NB4 (cell line): ENCODE measurements around the gene MICAL2.
"Not testable (repeated sequence)": the region's sequence is repeated elsewhere in the genome, so short reads cannot be mapped to it uniquely, and the experiment has no call there.

ENCODE experiments used
- MYC ChIP-seq: IDR thresholded peaks from 2 replicates; pipeline ENCODE4 v1.6.1; 2011; ENCODE audit warnings: low read depth, low read length
- POLR2A ChIP-seq: IDR thresholded peaks from 2 replicates; pipeline ENCODE4 v1.6.1; 2011; ENCODE audit warnings: mild to moderate bottlenecking; ENCODE audit not compliant: insufficient read length; ENCODE audit errors: extremely low read depth
- TF ChIP-seq, protein P1 (sequence below): IDR thresholded peaks from one replicate; pipeline ENCODE4 v1.5.1; 2012; ENCODE audit warnings: low read depth, low read length

DNA sequence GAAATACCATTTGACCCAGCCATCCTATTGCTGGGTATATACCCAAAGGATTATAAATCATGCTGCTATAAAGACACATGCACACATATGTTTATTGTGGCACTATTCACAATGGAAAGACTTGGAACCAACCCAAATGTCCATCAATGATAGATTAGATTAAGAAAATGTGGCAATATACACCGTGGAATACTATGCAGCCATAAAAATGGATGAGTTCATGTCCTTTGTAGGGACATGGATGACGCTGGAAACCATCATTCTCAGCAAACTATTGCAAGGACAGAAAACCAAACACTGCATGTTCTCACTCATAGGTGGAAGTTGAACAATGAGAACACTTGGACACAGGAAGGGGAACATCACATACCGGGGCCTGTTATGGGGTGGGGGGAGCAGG, 36.3 kb downstream of the MICAL2 start:
- TF ChIP-seq, protein P1, sequence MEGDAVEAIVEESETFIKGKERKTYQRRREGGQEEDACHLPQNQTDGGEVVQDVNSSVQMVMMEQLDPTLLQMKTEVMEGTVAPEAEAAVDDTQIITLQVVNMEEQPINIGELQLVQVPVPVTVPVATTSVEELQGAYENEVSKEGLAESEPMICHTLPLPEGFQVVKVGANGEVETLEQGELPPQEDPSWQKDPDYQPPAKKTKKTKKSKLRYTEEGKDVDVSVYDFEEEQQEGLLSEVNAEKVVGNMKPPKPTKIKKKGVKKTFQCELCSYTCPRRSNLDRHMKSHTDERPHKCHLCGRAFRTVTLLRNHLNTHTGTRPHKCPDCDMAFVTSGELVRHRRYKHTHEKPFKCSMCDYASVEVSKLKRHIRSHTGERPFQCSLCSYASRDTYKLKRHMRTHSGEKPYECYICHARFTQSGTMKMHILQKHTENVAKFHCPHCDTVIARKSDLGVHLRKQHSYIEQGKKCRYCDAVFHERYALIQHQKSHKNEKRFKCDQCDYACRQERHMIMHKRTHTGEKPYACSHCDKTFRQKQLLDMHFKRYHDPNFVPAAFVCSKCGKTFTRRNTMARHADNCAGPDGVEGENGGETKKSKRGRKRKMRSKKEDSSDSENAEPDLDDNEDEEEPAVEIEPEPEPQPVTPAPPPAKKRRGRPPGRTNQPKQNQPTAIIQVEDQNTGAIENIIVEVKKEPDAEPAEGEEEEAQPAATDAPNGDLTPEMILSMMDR, result not testable (repeated sequence)
- not testable (repeated sequence) for TF ChIP-seq POLR2A, MYC
